BLaER1 treated with 17β-estradiol and CSF1 and Interleukin-3, amounts not matched to agents 10 nM and 100 nM (cell line): ENCODE results near the gene PLSCR1.

Experiments
- H3K27ac ChIP-seq, 11 experiments: shearing (Covaris generic); formaldehyde crosslinking; 2 replicates each; pipeline ENCODE4 v1.8.1; 2022
- H3K27me3 ChIP-seq, 11 experiments: shearing (Covaris generic); formaldehyde crosslinking; 2 replicates each; pipeline ENCODE4 v1.8.1; 2022
- H3K36me3 ChIP-seq, 11 experiments: shearing (Covaris generic); formaldehyde crosslinking; 2 replicates each; pipeline ENCODE4 v1.8.1; 2022
- H3K4me1 ChIP-seq, 10 experiments: shearing (Covaris generic); formaldehyde crosslinking; 2 replicates each; pipeline ENCODE4 v1.8.1; 2022
- H3K4me2 ChIP-seq, 11 experiments: shearing (Covaris generic); formaldehyde crosslinking; 2 replicates each; pipeline ENCODE4 v1.8.1; 2022
- H3K4me3 ChIP-seq, 10 experiments: shearing (Covaris generic); formaldehyde crosslinking; 2 replicates each; pipeline ENCODE4 v1.8.1; 2022
- H3K9ac ChIP-seq, 11 experiments: shearing (Covaris generic); formaldehyde crosslinking; 2 replicates each; pipeline ENCODE4 v1.8.1; 2022
- H3K9me3 ChIP-seq, 11 experiments: shearing (Covaris generic); formaldehyde crosslinking; replicated peaks in 1 of 11; 2 replicates each; pipeline ENCODE4 v1.8.1; 2022
- H4K20me1 ChIP-seq, 11 experiments: shearing (Covaris generic); formaldehyde crosslinking; 2 replicates each; pipeline ENCODE4 v1.8.1; 2022
- Cebpa-rat ChIP-seq, 11 experiments: shearing (Covaris generic); IDR thresholded peaks; 2 replicates each; pipeline ENCODE4 v1.8.1; 2022

PLSCR1 gene

GRCh38 chr3:146575636-146576035, 31.2 kb upstream of the PLSCR1 start:
- Histone ChIP-seq H3K9ac (no peak overlapping the region), H3K4me1 (peaks cover 0 to 23% (median 0%) of the 10 kb centered on the region in 10 experiments; a peak in 4 of 20 replicates), H3K4me2 (no peak overlapping the region), H3K36me3 (no peaks in the 10 kb centered on the region), H3K27ac (no peak overlapping the region), H4K20me1 (no peaks in the 10 kb centered on the region), H3K4me3 (no peak overlapping the region), H3K9me3 (no peaks in the 10 kb centered on the region), H3K27me3 (no peaks in the 10 kb centered on the region)
- TF ChIP-seq Cebpa-rat (IDR thresholded peaks at IDR 0.05): no peak

DNA sequence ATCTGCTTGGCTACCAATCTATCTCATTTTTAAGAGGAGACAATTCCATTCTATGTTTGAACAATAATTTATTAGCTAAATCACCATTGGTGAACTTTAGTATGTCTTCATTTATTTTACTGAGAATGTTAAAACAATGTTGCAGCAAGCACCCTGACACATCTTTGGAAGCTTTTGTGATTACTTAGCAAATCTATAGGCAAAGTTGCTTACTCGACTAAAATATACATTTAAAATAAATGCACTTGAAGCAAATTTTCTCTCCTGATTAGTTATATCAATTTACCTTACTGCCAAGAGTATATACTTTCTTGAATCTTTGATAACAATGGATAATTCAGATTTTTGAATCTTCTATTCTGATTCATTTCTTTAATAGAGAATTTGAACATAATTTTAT, 29.8 kb upstream of the PLSCR1 start:
- H3K4me3 ChIP-seq: no peak overlapping the region
- H3K27me3 ChIP-seq: no peaks in the 10 kb centered on the region
- no peak for TF ChIP-seq Cebpa-rat (IDR thresholded peaks at IDR 0.05)
- no peak overlapping the region for H3K27ac ChIP-seq
- no peak overlapping the region for H3K4me2 ChIP-seq
- H3K9me3 ChIP-seq: no peaks in the 10 kb centered on the region
- H3K36me3 ChIP-seq: no peaks in the 10 kb centered on the region
- H4K20me1 ChIP-seq: no peaks in the 10 kb centered on the region
- H3K4me1 ChIP-seq: peaks cover 0 to 16% (median 4%) of the 10 kb centered on the region in 10 experiments; a peak in 8 of 20 replicates
- H3K9ac ChIP-seq: no peak overlapping the region

- no peaks in the 10 kb centered on the region for H3K27me3 ChIP-seq
- H3K4me1 ChIP-seq: peaks cover 0 to 13% (median 9%) of the 10 kb centered on the region in 10 experiments; a peak in 10 of 20 replicates
- H3K4me3 ChIP-seq: no peak overlapping the region
- no peaks in the 10 kb centered on the region for H3K36me3 ChIP-seq
- no peak overlapping the region for H3K9ac ChIP-seq
- no peak for TF ChIP-seq Cebpa-rat (IDR thresholded peaks at IDR 0.05)
- no peaks in the 10 kb centered on the region for H4K20me1 ChIP-seq
- peaks cover 0 to 14% (median 5%) of the 10 kb centered on the region in 11 experiments; a peak in 12 of 22 replicates for H3K9me3 ChIP-seq
- peak overlapping the region in 5 of 11 experiments; percentile 4 to 51 (median 31); a peak in 7 of 22 replicates for H3K4me2 ChIP-seq
- H3K27ac ChIP-seq: no peak overlapping the region
Observed at GRCh38 chr3:146569314-146569713, 24.9 kb upstream of the PLSCR1 start.

DNA sequence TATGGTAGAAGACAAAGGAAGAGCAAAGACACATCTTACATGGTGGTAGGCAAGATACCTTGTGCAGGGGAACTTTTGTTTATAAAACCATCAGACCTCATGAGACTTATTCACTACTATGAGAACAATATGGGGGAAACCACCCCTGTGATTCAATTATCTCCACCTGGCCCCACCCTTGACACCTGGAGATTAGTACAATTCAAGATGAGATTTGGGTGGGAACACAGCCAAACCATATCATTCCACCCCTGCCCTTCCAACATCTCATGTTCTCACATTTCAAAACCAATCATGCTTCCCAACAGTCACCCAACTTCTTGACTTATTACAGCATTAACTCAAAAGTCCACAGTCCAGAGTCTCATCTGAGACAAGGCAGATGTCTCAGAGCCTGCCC, 21.7 kb upstream of the PLSCR1 start:
- Histone ChIP-seq H3K27me3 (no peaks in the 10 kb centered on the region), H3K9ac (no peak overlapping the region), H3K27ac (no peak overlapping the region), H3K36me3 (no peaks in the 10 kb centered on the region), H3K9me3 (peaks cover 0 to 14% (median 5%) of the 10 kb centered on the region in 11 experiments; a peak in 12 of 22 replicates), H4K20me1 (no peaks in the 10 kb centered on the region), H3K4me3 (no peak overlapping the region), H3K4me1 (peaks cover 0 to 11% (median 9%) of the 10 kb centered on the region in 10 experiments; a peak in 10 of 20 replicates), H3K4me2 (peak overlapping the region in 1 of 11 experiments; percentile 23; a peak in 2 of 22 replicates)
- TF ChIP-seq Cebpa-rat (IDR thresholded peaks at IDR 0.05): no peak

GRCh38 chr3:146561879-146562278, 17.5 kb upstream of the PLSCR1 start:
- H3K36me3 ChIP-seq: no peaks in the 10 kb centered on the region
- peaks cover 0 to 21% (median 3%) of the 10 kb centered on the region in 11 experiments; a peak in 12 of 22 replicates for H3K9me3 ChIP-seq
- TF ChIP-seq Cebpa-rat (IDR thresholded peaks at IDR 0.05): no peak
- no peak overlapping the region for H3K9ac ChIP-seq
- no peaks in the 10 kb centered on the region for H3K27me3 ChIP-seq
- H3K4me2 ChIP-seq: no peak overlapping the region
- H3K4me1 ChIP-seq: peaks cover 0 to 35% (median 16%) of the 10 kb centered on the region in 10 experiments; a peak in 15 of 20 replicates
- no peaks in the 10 kb centered on the region for H4K20me1 ChIP-seq
- H3K4me3 ChIP-seq: no peak overlapping the region
- no peak overlapping the region for H3K27ac ChIP-seq

DNA sequence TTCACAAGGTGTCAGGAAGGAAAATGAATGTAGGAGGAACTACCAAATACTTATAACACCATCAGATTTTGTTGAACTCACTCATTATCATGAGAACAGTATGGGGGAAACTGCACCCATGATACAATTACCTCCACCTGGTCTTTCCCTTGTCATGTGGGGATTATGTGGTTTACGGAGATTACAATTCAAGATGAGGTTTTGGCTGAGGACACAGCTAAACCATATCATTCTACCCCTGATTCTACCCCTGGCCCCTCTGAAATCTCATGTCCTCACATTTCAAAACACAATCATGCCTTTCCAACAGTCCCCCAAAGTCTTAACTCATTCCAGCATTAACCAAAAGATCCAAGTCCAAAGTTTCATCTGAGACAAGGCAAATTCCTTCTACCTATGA, 17.1 kb upstream of the PLSCR1 start:
- Histone ChIP-seq H3K27ac (no peak overlapping the region), H3K9ac (no peak overlapping the region)
- TF ChIP-seq Cebpa-rat (IDR thresholded peaks at IDR 0.05): no peak

DNA sequence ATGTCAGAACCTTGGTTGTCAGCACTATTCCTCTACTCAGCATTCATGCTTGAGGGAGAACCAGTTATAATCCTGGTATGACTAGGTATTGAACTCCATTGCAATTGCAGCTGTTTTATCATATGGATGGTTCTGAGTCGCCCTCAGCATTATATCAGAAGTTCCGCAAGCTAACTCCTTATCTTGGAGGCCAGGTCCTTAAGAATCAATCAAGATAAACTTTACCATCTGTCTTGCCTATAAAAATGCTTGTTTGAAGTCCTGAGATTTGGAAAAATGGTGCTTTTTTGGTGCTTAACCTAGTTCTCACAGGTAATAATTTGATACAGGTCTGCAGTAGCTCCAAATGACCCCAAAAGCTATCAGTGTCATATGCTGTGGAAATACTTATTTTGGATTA, 16.3 kb upstream of the PLSCR1 start:
- H3K4me2 ChIP-seq: no peak overlapping the region
- H3K27ac ChIP-seq: no peak overlapping the region
- H3K36me3 ChIP-seq: no peaks in the 10 kb centered on the region
- H3K4me3 ChIP-seq: no peak overlapping the region
- no peaks in the 10 kb centered on the region for H4K20me1 ChIP-seq
- TF ChIP-seq Cebpa-rat (IDR thresholded peaks at IDR 0.05): no peak
- H3K9ac ChIP-seq: no peak overlapping the region
- no peaks in the 10 kb centered on the region for H3K27me3 ChIP-seq
- peaks cover 0 to 35% (median 14%) of the 10 kb centered on the region in 10 experiments; a peak in 13 of 20 replicates for H3K4me1 ChIP-seq
- H3K9me3 ChIP-seq: peaks cover 0 to 20% (median 0%) of the 10 kb centered on the region in 11 experiments; a peak in 8 of 22 replicates

More for the DNA sequence above, 17.1 kb upstream of the PLSCR1 start:
- H3K9me3 ChIP-seq: peaks cover 0 to 18% (median 0%) of the 10 kb centered on the region in 11 experiments; a peak in 10 of 22 replicates
- H3K36me3 ChIP-seq: no peaks in the 10 kb centered on the region
- no peak overlapping the region for H3K4me2 ChIP-seq
- H4K20me1 ChIP-seq: no peaks in the 10 kb centered on the region
- peaks cover 0 to 35% (median 14%) of the 10 kb centered on the region in 10 experiments; a peak in 15 of 20 replicates for H3K4me1 ChIP-seq
- no peak overlapping the region for H3K4me3 ChIP-seq
- H3K27me3 ChIP-seq: no peaks in the 10 kb centered on the region

GRCh38 chr3:146559388-146559787, 15.0 kb upstream of the PLSCR1 start:
- peak overlapping the region in 6 of 11 experiments; percentile 54 to 79 (median 63); a peak in 11 of 22 replicates for H3K4me2 ChIP-seq

GRCh38 chr3:146558781-146559180, 14.4 kb upstream of the PLSCR1 start:
- peak overlapping the region in 6 of 11 experiments; percentile 18 to 73 (median 44); a peak in 7 of 22 replicates for H3K27ac ChIP-seq
- no peaks in the 10 kb centered on the region for H4K20me1 ChIP-seq
- TF ChIP-seq Cebpa-rat (IDR thresholded peaks at IDR 0.05): peak in 3 of 11 experiments; percentile 37 to 44 (median 37); a peak in 2 of 22 replicates
- peak overlapping the region in 7 of 11 experiments; percentile 35 to 79 (median 61); a peak in 13 of 22 replicates for H3K4me2 ChIP-seq
- no peak overlapping the region for H3K4me3 ChIP-seq
- H3K4me1 ChIP-seq: peaks cover 0 to 37% (median 19%) of the 10 kb centered on the region in 10 experiments; a peak in 13 of 20 replicates
- H3K36me3 ChIP-seq: no peaks in the 10 kb centered on the region
- H3K27me3 ChIP-seq: no peaks in the 10 kb centered on the region
- peaks cover 0 to 24% (median 0%) of the 10 kb centered on the region in 11 experiments; a peak in 8 of 22 replicates for H3K9me3 ChIP-seq
- H3K9ac ChIP-seq: no peak overlapping the region

More at GRCh38 chr3:146559388-146559787, 15.0 kb upstream of the PLSCR1 start:
- Histone ChIP-seq H3K27me3 (no peaks in the 10 kb centered on the region), H4K20me1 (no peaks in the 10 kb centered on the region), H3K27ac (peak overlapping the region in 7 of 11 experiments; percentile 2 to 73 (median 39); a peak in 10 of 22 replicates), H3K4me1 (peaks cover 0 to 30% (median 15%) of the 10 kb centered on the region in 10 experiments; a peak in 13 of 20 replicates), H3K9me3 (peaks cover 0 to 24% (median 0%) of the 10 kb centered on the region in 11 experiments; a peak in 8 of 22 replicates), H3K9ac (no peak overlapping the region), H3K36me3 (no peaks in the 10 kb centered on the region), H3K4me3 (no peak overlapping the region)
- no peak for TF ChIP-seq Cebpa-rat (IDR thresholded peaks at IDR 0.05)
